ENCODE measurements around the gene DYNC2H1.

GRCh38 chr11:103079833-103080232, 29.4 kb upstream of the DYNC2H1 start:
- TF ChIP-seq, protein P1, sequence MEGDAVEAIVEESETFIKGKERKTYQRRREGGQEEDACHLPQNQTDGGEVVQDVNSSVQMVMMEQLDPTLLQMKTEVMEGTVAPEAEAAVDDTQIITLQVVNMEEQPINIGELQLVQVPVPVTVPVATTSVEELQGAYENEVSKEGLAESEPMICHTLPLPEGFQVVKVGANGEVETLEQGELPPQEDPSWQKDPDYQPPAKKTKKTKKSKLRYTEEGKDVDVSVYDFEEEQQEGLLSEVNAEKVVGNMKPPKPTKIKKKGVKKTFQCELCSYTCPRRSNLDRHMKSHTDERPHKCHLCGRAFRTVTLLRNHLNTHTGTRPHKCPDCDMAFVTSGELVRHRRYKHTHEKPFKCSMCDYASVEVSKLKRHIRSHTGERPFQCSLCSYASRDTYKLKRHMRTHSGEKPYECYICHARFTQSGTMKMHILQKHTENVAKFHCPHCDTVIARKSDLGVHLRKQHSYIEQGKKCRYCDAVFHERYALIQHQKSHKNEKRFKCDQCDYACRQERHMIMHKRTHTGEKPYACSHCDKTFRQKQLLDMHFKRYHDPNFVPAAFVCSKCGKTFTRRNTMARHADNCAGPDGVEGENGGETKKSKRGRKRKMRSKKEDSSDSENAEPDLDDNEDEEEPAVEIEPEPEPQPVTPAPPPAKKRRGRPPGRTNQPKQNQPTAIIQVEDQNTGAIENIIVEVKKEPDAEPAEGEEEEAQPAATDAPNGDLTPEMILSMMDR (IDR thresholded peaks at IDR 0.05) = no peak
- no peak for TF ChIP-seq POLR2A (IDR thresholded peaks at IDR 0.05)
